SK-N-SH treated with all-trans-retinoic acid at 6 μM for 48 hours (cell line): Measurements from ENCODE around the gene HTR3A.

Experiments used
- ARNTL ChIP-seq: fragments of 450-650 bp; formaldehyde crosslinking; IDR thresholded peaks from 2 replicates; pipeline ENCODE4 v1.5.0; 2020; ENCODE audit warnings: low read depth, mild to moderate bottlenecking, moderate library complexity, borderline replicate concordance
- CSDC2 ChIP-seq: fragments of 250-450 bp; sonication (Bioruptor Pico); IDR thresholded peaks from 2 replicates; pipeline ENCODE4 v1.5.0; 2020; ENCODE audit warnings: mild to moderate bottlenecking, moderate library complexity
- ESRRG ChIP-seq: fragments of 250-450 bp; sonication (Bioruptor Pico); IDR thresholded peaks from 2 replicates; pipeline ENCODE4 v1.6.1; 2021; ENCODE audit warnings: mild to moderate bottlenecking
- GLIS3 ChIP-seq: fragments of 250-450 bp; sonication (Bioruptor Pico); IDR thresholded peaks from 2 replicates; pipeline ENCODE4 v1.5.0; 2020; ENCODE audit warnings: mild to moderate bottlenecking, moderate library complexity
- RARB ChIP-seq: fragments of 250-450 bp; sonication (Bioruptor Pico); IDR thresholded peaks from 2 replicates; pipeline ENCODE4 v1.8.0; 2021; ENCODE audit warnings: mild to moderate bottlenecking, moderate library complexity
- ZFP30 ChIP-seq: fragments of 450-650 bp; formaldehyde crosslinking; IDR thresholded peaks from 2 replicates; pipeline ENCODE4 v1.5.0; 2022; ENCODE audit warnings: mild to moderate bottlenecking, moderate library complexity
- TF ChIP-seq, protein P1 (sequence below): fragments of 250-450 bp; sonication (Bioruptor Pico); IDR thresholded peaks from 2 replicates; pipeline ENCODE4 v1.8.0; 2020; ENCODE audit warnings: mild to moderate bottlenecking, moderate library complexity, borderline replicate concordance
- TF ChIP-seq, protein P2 (sequence below): fragments of 250-450 bp; sonication (Bioruptor Pico); IDR thresholded peaks from 2 replicates; pipeline ENCODE4 v1.8.0; 2021; ENCODE audit warnings: low read depth, mild to moderate bottlenecking, moderate library complexity, borderline replicate concordance
- TF ChIP-seq, protein P3 (sequence below): fragments of 250-450 bp; sonication (Bioruptor Pico); IDR thresholded peaks from 2 replicates; pipeline ENCODE4 v1.5.1; 2020; ENCODE audit warnings: low read depth, mild to moderate bottlenecking, moderate library complexity

DNA sequence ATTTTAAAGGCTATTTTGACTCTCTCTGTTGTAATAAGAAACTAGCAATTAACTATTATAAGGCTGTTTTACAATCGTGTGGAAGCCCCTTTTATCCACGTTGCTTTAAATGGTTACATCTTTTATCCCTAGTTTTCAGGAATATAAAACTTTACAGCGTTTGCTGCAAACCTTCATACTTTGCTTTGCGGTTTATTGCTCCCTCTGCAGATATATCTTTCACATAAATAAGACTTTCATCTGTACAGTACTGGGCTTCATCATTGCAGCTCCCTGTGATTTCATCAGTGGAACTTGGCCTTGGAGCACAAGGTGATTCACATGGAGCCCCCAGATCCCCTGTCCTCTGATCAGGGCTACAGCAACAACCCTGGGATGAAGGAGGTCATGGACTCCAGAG lies 25.6 kb downstream of the HTR3A start:
- TF ChIP-seq, protein P1, sequence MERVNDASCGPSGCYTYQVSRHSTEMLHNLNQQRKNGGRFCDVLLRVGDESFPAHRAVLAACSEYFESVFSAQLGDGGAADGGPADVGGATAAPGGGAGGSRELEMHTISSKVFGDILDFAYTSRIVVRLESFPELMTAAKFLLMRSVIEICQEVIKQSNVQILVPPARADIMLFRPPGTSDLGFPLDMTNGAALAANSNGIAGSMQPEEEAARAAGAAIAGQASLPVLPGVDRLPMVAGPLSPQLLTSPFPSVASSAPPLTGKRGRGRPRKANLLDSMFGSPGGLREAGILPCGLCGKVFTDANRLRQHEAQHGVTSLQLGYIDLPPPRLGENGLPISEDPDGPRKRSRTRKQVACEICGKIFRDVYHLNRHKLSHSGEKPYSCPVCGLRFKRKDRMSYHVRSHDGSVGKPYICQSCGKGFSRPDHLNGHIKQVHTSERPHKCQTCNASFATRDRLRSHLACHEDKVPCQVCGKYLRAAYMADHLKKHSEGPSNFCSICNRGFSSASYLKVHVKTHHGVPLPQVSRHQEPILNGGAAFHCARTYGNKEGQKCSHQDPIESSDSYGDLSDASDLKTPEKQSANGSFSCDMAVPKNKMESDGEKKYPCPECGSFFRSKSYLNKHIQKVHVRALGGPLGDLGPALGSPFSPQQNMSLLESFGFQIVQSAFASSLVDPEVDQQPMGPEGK (CRISPR knock-in tag): no peak
- TF ChIP-seq ESRRG (CRISPR knock-in tag): no peak
- no peak for TF ChIP-seq CSDC2 (CRISPR knock-in tag)
- TF ChIP-seq, protein P2, sequence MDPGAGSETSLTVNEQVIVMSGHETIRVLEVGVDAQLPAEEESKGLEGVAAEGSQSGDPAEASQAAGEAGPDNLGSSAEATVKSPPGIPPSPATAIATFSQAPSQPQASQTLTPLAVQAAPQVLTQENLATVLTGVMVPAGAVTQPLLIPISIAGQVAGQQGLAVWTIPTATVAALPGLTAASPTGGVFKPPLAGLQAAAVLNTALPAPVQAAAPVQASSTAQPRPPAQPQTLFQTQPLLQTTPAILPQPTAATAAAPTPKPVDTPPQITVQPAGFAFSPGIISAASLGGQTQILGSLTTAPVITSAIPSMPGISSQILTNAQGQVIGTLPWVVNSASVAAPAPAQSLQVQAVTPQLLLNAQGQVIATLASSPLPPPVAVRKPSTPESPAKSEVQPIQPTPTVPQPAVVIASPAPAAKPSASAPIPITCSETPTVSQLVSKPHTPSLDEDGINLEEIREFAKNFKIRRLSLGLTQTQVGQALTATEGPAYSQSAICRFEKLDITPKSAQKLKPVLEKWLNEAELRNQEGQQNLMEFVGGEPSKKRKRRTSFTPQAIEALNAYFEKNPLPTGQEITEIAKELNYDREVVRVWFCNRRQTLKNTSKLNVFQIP (CRISPR knock-in tag): no peak
- TF ChIP-seq RARB (CRISPR knock-in tag): no peak
- no peak for TF ChIP-seq ARNTL (CRISPR knock-in tag)
- TF ChIP-seq, protein P3, sequence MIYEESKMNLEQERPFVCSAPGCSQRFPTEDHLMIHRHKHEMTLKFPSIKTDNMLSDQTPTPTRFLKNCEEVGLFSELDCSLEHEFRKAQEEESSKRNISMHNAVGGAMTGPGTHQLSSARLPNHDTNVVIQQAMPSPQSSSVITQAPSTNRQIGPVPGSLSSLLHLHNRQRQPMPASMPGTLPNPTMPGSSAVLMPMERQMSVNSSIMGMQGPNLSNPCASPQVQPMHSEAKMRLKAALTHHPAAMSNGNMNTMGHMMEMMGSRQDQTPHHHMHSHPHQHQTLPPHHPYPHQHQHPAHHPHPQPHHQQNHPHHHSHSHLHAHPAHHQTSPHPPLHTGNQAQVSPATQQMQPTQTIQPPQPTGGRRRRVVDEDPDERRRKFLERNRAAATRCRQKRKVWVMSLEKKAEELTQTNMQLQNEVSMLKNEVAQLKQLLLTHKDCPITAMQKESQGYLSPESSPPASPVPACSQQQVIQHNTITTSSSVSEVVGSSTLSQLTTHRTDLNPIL (CRISPR knock-in tag): no peak
- no peak for TF ChIP-seq ZFP30 (CRISPR knock-in tag)
- no peak for TF ChIP-seq GLIS3 (CRISPR knock-in tag)
